GM18517 (cell line): ENCODE data around the gene MACO1.

Source experiments
- ATAC-seq: cut with Tn5 transposase; IDR thresholded peaks from one replicate; pipeline ENCODE4 v1.9.1; 2021; ENCODE audit warnings: mild to moderate bottlenecking, moderate library complexity; ENCODE audit not compliant: unreplicated experiment

Gene MACO1

DNA sequence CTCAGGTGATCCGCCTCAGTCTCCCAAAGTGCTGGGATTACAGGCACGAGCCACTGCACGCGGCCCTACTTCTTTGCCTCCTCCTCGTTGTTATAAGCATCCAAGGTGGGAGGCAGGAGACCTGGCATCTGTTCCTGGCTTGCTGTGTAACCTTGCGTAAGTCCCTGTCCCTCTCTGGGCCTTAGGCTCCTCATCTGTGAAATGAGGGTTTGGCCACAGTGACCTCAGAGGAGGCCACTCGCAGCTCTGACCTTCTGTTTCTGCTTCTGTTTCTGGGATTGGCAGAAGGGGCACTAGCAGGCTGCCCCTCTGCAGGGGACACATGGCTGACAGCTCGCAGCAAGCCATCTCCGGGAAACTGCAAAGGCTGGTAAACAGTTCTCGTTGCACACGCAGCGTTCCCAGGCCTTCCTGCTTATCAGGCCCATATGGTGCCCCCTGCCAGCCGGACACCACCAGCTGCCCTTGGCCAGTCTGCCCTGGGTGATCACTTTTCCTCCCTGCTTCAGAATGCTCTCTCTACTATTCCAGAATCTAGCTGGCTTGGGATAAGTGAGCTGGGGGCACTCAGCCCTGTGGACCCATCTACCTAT is 110.1 kb downstream of the MACO1 start:
- ATAC-seq = no peak

DNA sequence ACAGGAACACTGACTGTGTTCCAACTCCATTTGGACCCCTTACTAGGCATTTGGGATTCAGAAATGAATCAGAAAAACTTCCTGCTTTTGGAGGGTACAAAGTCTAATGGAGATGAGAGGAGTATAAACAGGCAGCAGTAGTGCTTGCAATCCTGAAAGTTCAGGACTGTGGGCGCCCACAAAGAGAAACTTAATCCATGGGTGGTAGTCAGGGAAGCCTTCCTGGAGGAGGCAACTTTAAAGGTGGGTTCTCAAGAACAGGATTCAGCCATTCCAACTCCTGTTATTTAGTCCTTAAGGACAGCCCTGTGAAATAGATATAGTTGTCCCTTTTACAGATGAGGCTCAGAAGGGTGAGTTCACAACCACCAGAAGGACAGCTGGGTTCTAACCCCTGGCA is 110.7 kb downstream of the MACO1 start:
- no peak for ATAC-seq

DNA sequence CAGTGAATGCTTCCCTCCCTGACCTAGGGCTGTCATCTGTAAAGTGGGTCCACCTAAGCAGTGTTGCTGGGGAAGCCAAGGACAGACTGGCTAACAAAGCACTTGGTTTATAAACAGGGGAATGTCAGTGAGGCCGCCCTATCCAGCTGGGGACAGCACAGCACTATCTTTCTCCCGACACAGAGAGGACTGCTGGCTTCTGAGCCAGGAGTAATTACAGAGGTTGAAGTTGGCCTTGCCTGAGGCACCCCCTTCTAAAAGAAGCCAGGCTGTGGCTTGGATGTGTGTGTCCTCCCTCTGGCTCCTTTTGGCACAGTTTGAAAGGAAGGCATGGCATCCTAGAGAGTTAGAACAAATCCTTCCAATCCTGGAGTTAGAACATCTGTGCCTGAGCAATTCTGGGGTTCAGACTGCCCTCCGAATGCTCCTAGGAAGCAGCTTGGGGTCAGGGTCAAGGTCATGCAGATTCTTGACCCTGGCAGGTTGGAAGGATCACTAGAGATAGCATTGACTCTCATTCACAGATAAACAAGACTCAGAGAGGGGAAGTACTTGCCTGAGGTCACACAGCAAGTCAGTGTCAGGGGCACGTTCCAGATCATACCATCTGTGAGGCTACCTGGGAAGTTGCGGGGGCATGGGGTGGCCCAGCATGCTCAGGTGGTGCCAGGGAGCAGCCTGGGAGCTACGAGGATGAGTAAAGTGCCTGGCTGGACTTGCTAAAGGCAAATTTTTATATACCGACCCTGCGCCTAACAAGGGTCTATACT is 111.4 kb downstream of the MACO1 start:
- no peak for ATAC-seq

DNA sequence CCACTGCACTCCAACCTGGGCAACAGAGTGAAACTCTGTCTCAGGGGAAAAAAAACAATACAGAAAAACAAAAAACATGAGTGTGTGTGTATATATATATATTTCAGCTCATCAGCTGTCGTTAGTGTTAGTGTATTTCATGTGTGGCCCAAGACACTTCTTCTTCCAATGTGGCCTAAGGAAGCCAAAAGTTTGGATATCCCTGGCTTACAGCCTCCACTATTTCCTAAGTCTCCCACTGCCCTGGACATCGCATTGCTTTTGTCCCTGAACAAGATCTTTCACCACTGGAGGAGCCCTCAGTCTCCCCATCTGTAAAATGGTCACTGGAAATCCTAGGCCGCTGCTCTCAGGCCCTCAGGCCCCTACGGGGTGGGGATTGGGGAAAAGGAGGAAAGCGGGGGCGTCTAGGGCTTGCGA is 112.3 kb downstream of the MACO1 start:
- ATAC-seq = no peak

DNA sequence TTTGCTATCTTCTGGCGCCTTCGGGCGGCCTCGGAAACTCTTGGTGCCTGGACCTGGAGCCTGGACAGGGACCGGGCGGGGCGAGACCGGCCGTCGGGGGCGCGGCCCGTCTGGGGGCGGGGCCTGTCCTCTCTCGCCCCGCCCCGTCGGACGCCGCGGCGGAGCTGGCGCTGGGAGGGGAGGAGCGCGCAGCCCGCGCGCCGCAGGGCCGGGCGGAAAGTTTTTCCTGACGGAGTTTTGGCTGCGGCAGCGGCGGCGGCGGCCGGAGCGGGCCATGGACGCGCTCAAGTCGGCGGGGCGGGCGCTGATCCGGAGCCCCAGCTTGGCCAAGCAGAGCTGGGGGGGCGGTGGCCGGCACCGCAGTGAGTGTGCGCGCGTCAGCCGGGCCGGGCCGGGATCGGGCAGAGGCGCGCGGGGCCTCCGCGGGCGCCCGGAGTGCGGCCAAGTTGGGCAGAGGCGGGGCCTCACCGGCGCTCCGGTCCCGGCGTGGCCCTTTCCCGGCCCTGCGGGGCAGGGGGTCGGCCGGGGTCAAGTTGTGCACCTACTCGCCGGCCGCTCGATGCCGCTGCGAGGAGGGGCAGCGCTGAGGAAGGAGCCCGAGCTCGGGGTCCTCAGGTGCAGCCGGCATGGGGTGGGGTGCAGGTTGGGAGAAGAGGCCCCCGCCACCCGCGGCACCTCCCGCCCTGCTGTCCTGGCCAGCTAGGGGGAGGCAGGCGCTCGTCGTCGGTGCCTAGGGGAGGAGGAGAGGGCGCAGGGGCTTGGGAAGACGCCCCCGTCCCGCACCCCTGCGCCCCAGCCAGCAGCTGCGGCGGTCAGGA is 112.9 kb downstream of the MACO1 start, which contains the start of gene LDLRAP1:
TSS of gene LDLRAP1 (plus strand) at position 182 of the 818 bp plus-strand sequence. CDS start at position 275, 93 bp downstream.
- ATAC-seq = peak; percentile 73

DNA sequence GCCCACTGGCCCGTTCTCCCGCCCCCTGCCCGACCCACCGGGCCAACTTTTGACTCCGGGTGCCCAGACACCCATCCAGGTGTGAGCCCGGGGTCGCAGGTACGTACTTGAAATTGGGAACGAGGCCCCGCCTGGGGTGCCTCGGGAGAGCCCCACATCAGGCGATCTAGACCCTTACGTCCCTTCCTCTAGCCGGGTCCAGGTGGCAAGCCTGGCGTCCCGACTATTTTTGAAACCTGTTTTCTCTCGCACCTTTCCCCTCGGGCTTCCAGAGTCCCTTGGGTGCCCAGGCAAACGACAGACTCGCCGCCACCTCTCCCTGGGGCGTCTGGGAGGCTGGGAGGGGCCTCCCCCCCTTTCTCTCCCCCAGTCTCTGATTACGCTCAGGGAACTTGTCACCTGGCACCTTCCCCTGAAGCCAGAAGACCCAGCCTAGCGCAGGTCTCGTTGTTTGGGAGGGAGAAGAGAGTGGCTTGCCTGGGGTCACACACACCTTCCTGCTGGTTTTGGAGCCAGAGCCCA is 113.6 kb downstream of the MACO1 start:
- ATAC-seq = no peak

DNA sequence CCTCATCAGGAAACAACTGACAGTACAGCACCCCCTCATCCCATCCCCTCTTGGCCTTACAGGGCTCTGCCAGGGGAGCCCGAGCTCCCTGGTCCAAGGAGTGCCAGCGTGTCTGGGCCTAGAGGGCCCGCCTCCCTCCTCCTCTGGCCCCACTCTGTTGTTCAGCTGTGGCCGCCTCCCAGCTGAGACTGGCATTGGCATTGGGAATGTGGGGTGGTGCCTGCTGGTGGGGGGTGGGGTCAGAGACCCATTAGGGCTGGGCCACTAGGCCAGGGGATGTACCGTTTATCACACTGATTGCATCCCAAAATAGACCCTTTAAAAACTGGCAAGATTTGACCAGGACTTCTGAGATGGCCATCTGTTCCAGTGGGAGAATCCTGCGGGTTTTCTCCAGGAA is 114.1 kb downstream of the MACO1 start:
- no peak for ATAC-seq

DNA sequence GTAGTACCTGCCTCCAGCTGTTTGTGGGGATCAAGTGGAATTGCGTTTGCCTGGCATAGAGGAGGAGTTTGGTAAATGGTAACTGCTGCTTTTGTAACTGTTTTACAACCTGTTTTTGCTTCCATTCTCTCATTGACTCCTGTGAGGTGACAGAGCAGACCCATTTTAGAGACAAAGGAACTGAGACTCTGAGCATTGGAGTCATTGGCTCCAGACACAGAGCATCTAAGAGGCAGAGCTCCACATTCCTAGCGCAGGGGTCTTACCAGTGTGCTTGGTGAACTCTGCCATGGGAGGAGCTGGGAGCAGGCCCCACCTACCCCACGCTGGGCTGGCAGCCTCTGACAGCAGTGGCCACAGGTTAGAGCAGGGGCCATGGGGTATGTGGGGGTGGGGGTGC is 115.1 kb downstream of the MACO1 start:
- ATAC-seq = no peak

DNA sequence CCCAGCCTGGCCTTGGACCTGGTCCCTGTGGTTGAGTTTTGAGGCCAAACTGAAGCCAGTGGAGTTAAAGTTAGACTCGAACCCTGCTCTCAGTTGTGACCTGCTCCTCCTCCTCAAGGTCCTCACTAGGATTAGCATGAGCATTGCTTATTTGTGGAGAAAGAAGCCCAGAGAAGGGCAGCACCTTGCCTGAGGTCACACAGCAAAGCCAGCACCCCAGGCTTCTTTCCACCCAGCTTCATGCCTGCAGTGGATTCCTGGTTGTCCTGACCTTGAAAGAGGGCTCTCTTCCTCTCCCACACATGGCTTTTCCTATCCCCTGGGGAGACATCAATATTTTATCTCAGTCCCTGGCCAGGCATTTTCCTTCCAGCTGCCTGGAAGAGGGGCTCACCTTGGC is 115.5 kb downstream of the MACO1 start:
- no peak for ATAC-seq

DNA sequence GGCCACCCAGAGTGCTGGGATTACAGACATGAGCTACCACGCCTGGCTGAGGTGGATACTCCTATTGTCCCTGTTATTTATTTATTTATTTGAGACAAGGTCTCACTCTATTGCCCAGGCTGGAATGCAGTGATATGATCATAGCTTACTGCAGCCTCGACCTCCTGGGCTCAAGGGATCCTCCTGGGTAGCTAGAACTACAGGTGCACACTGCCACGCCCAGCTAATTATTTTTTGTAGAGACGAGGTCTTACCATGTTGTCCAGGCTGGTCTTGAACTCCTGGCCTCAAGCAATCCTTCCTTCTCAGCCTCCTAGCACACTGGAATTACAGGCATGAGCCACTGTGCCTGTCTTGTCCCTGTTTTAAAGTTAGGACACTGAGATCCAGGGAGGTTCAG is 117.9 kb downstream of the MACO1 start:
- no peak for ATAC-seq

DNA sequence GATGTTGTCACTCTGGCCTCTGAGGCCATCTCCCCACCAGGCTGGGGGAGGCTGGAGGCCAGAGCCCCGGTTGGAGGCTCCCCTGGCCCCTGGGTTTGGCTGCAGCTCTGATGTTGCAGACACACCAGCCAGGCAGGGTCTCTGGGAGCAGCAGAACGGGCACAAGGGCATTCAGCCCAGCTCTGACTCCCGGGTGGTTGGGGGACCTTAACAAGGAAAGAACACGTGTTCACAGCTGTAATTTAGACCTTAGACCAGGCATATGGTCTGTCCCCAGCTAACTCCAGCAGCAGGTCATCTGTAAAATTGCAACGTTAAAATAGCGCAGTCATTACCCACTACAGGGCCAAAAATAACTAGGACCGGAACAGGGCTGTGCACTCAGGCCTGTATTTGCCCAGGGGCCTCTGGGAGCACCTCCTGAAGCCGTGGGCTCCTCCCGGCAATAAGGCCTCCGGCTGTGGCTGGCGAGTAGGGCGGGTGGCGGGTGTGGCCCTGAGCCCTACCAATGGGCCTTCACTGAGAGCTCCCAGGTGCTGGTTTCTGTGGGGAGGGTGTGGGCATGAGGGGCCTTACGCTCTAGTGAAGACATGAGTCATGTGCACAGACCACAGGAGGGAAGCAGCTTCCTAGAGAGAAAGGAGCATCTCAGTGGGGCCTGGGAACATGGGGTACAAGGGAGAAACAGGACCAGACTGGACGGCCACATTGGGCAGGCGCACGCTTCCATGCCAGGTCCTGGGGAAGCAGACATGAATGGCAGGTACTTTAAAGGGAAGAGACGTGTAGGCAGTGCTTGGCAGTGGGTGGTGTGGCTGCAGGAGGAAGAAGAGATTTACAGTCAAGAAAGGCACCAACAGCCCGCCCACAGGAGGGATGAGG is 118.8 kb downstream of the MACO1 start:
- ATAC-seq = peak; percentile 89
